Naive thymus-derived CD8-positive, alpha-beta T cell (primary cell): ENCODE measurements around the gene LRRC74A. TPM values are rescaled to one million over a fixed set of nuclear protein-coding genes. Genes with fewer than 3 reads are reported as not detected.
"Not testable (repeated sequence)": the region's sequence is repeated elsewhere in the genome, so short reads cannot be mapped to it uniquely, and the experiment has no call there.

Experiments used
- ATAC-seq, 2 donors: fragments of 150-1000 bp; cut with Tn5 transposase in 1 of 2; sonication (Bioruptor Pico), chemical (Tn5 transposase) in 1 of 2; 1 replicate in 1 of 2; 2 replicates in 1 of 2; pipeline ENCODE4 v1.10.0; 2021; ENCODE audit warnings: mild to moderate bottlenecking in 2 of 2, moderate library complexity in 2 of 2
- POLR2A ChIA-PET: fragments of 350-600 bp; sonication (Branson Sonifier 250); formaldehyde crosslinking; loops from one replicate; lab custom pipeline; 2021; ENCODE audit warnings: antibody characterized with exemption; lab: Charles Lee
- DNase-seq, 10 donors: peaks; one replicate each; pipeline versions ENCODE4 v3.0.0 to v3.0.0-alpha.2; 2020 to 2022
- H3K27ac Mint-ChIP-seq, 10 donors: one replicate each; pipeline ENCODE4 v1.8.0; 2020 to 2022; ENCODE audit warnings: mild to moderate bottlenecking in 10 of 10, mixed read lengths in 10 of 10, moderate library complexity in 4 of 10, inconsistent platforms in 1 of 10
- H3K27me3 Mint-ChIP-seq, 5 donors: one replicate each; pipeline ENCODE4 v1.8.0; 2021 to 2022; ENCODE audit warnings: mixed read lengths in 5 of 5
- H3K36me3 Mint-ChIP-seq, 3 donors: one replicate each; pipeline ENCODE4 v1.8.0; 2020 to 2022; ENCODE audit warnings: mixed read lengths in 3 of 3, mild to moderate bottlenecking in 2 of 3, inconsistent platforms in 1 of 3
- H3K4me1 Mint-ChIP-seq, 4 donors: one replicate each; pipeline ENCODE4 v1.8.0; 2021 to 2022; ENCODE audit warnings: mixed read lengths in 4 of 4
- H3K4me3 Mint-ChIP-seq, 10 donors: one replicate each; pipeline ENCODE4 v1.8.0; 2020 to 2022; ENCODE audit warnings: mild to moderate bottlenecking in 10 of 10, mixed read lengths in 10 of 10, moderate library complexity in 6 of 10, inconsistent platforms in 1 of 10
- H3K9me3 Mint-ChIP-seq, 9 donors: one replicate each; pipeline ENCODE4 v1.8.0; 2020 to 2022; ENCODE audit warnings: mixed read lengths in 9 of 9, mild to moderate bottlenecking in 3 of 9, inconsistent platforms in 1 of 9, moderate library complexity in 1 of 9
- polyA plus RNA-seq, 3 donors: library from polyadenylated mRNA; unstranded; fragments of 300-500 nt; fragmentation: Illumina TruSeq; gene quantifications; one replicate each; pipeline ENCODE4 v1.2.3, GENCODE V29; 2021
- total RNA-seq, 8 experiments: library from RNA in 2 of 8; stranded (reverse) in 2 of 8; gene quantifications; one replicate each; pipeline ENCODE4 v1.2.3 and lab custom pipeline; 2021 to 2026

LRRC74A gene
- total and polyA plus RNA-seq, 5 experiments from 2014 or later = 0.56 TPM; not detected in 4

DNA sequence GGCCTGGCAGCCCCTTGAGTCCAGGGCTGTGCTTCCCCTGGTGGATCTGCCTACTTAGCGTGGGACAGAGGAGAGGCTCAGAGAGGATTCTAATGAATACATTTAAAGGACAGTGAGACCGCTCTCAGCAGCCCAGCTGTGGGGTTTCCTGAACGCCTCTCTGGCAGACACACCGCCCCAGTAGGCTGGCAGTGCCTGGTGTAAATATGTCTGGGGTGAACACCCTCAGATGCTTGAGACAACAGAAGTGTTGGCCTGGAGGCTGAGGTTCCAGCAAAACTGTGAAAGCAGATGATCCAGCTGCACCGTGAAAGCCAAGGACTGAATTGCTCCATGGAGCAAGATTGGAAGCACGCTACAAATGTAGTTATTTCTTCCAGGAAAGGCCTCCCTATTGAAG, 55.1 kb downstream of the LRRC74A start:
- Mint-ChIP-seq H3K4me1 (peaks cover 2 to 9% (median 8%) of the 10 kb centered on the region in 4 donors), H3K36me3 (no peaks in the 10 kb centered on the region), H3K4me3 (no peak overlapping the region), H3K27me3 (no peaks in the 10 kb centered on the region), H3K27ac (peak overlapping the region in 1 of 10 donors; percentile 12), H3K9me3 (no peaks in the 10 kb centered on the region)
- POLR2A ChIA-PET = no interaction called here
- DNase-seq (no peak), ATAC-seq (no peak)

DNA sequence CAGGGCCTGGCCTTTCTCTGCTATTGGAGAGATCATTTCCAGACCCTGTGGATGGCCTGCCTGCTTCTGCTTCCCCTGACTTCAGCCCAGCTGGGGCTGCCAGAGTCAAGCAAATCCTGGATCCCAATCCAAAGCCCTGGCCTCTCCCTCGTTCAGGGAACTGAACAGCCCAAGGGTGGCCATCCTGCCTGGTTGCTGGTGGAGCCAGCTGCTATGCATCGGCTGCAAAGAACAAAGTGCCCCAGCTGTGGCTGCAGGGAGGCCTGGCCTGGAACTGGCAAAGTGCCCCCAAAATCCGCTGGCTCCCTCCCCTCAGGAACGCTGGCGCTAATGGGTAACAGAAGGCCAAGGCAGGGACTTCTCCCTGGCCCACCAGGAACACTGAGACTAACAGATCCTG, 56.4 kb downstream of the LRRC74A start:
- Mint-ChIP-seq H3K27me3 (no peaks in the 10 kb centered on the region), H3K27ac (no peak overlapping the region), H3K4me1 (peaks cover 2 to 9% (median 8%) of the 10 kb centered on the region in 4 donors), H3K4me3 (no peak overlapping the region), H3K9me3 (no peaks in the 10 kb centered on the region), H3K36me3 (no peaks in the 10 kb centered on the region)
- DNase-seq = no peak
- POLR2A ChIA-PET = interaction anchor here (0.6 kb wide), 1 partner anchor 43 kb away, joined by 5 read pairs; no protein-coding TSS in a partner anchor
- ATAC-seq = no peak

- no peaks in the 10 kb centered on the region for H3K27me3 Mint-ChIP-seq
- H3K4me1 Mint-ChIP-seq = peaks cover 3 to 9% (median 8%) of the 10 kb centered on the region in 4 donors
- no peak for ATAC-seq
- H3K27ac Mint-ChIP-seq = peak overlapping the region in 1 of 10 donors; percentile 70
- no peak overlapping the region for H3K4me3 Mint-ChIP-seq
- POLR2A ChIA-PET = no interaction called here
- no peak for DNase-seq
- H3K36me3 Mint-ChIP-seq = no peaks in the 10 kb centered on the region
- H3K9me3 Mint-ChIP-seq = no peaks in the 10 kb centered on the region
Measured at GRCh38 chr14:76883447-76883846, 57.2 kb downstream of the LRRC74A start.

- DNase-seq (no peak), ATAC-seq (no peak)
- Mint-ChIP-seq H3K27ac (no peak overlapping the region), H3K4me3 (no peak overlapping the region), H3K9me3 (no peaks in the 10 kb centered on the region), H3K4me1 (peaks cover 3 to 9% (median 8%) of the 10 kb centered on the region in 4 donors), H3K36me3 (no peaks in the 10 kb centered on the region), H3K27me3 (no peaks in the 10 kb centered on the region)
- POLR2A ChIA-PET = no interaction called here
Measured at GRCh38 chr14:76884394-76884793, 58.2 kb downstream of the LRRC74A start.

GRCh38 chr14:76884853-76885276, 58.7 kb downstream of the LRRC74A start:
- H3K9me3 Mint-ChIP-seq = no peaks in the 10 kb centered on the region
- DNase-seq = no peak
- no peak overlapping the region for H3K4me3 Mint-ChIP-seq
- H3K27me3 Mint-ChIP-seq = no peaks in the 10 kb centered on the region
- no peak for ATAC-seq
- H3K4me1 Mint-ChIP-seq = peaks cover 3 to 9% (median 8%) of the 10 kb centered on the region in 4 donors
- POLR2A ChIA-PET = no interaction called here
- no peak overlapping the region for H3K27ac Mint-ChIP-seq
- H3K36me3 Mint-ChIP-seq = no peaks in the 10 kb centered on the region

GRCh38 chr14:76887191-76887590, 61.0 kb downstream of the LRRC74A start:
- H3K27me3 Mint-ChIP-seq = no peaks in the 10 kb centered on the region
- no peak overlapping the region for H3K4me3 Mint-ChIP-seq
- ATAC-seq = no peak
- H3K27ac Mint-ChIP-seq = peak overlapping the region in 1 of 10 donors; percentile 60
- H3K4me1 Mint-ChIP-seq = peaks cover 3 to 9% (median 8%) of the 10 kb centered on the region in 4 donors
- H3K9me3 Mint-ChIP-seq = peaks cover 0 to under 1% (median 0%) of the 10 kb centered on the region in 9 donors
- DNase-seq = no peak
- H3K36me3 Mint-ChIP-seq = peaks cover 0 to 2% (median 0%) of the 10 kb centered on the region in 3 donors
- POLR2A ChIA-PET = interaction anchor here (0.5 to 0.6 kb wide), 2 partner anchors 15 to 16 kb away, joined by 3 to 5 read pairs; no protein-coding TSS in a partner anchor

- POLR2A ChIA-PET = no interaction called here
- Mint-ChIP-seq H3K9me3 (peaks cover 0 to 9% (median 3%) of the 10 kb centered on the region in 9 donors), H3K4me3 (no peak overlapping the region), H3K4me1 (peaks cover 0 to 3% (median 0%) of the 10 kb centered on the region in 4 donors), H3K36me3 (peaks cover 0 to 6% (median 4%) of the 10 kb centered on the region in 3 donors), H3K27ac (no peak overlapping the region), H3K27me3 (no peaks in the 10 kb centered on the region)
- DNase-seq = no peak
- no peak for ATAC-seq
Measured at GRCh38 chr14:76891391-76891790, 65.2 kb downstream of the LRRC74A start.

DNA sequence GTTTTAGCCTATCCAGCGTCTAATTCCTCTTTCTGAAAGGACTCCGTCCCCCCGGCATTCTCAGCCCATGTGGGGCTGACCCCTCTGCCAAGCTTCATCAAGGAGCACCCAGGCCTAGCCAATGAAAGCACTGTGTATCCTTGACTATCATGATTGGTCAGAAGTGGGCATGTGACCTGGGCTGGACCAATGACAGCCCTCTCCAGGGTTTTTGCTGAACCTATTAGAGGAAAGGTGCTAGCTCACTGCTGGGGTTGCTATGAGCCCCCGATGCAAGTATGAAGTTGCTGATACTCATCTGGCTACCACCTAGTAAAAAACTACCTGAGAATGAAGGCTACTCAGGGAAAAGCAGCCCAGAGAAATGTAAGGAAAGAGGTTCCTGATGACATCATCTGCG, 68.1 kb downstream of the LRRC74A start:
- H3K27ac Mint-ChIP-seq = no peak overlapping the region
- POLR2A ChIA-PET = no interaction called here
- H3K4me3 Mint-ChIP-seq = no peak overlapping the region
- H3K36me3 Mint-ChIP-seq = peaks cover 0 to 6% (median 4%) of the 10 kb centered on the region in 3 donors
- DNase-seq = no peak
- ATAC-seq = no peak
- H3K27me3 Mint-ChIP-seq = no peaks in the 10 kb centered on the region
- H3K9me3 Mint-ChIP-seq = peaks cover 0 to 9% (median 3%) of the 10 kb centered on the region in 9 donors
- no peaks in the 10 kb centered on the region for H3K4me1 Mint-ChIP-seq

- H3K36me3 Mint-ChIP-seq, H3K4me1 Mint-ChIP-seq, DNase-seq, ATAC-seq, H3K9me3 Mint-ChIP-seq, H3K27ac Mint-ChIP-seq, H3K4me3 Mint-ChIP-seq, POLR2A ChIA-PET, H3K27me3 Mint-ChIP-seq: not testable (repeated sequence)
Measured at GRCh38 chr14:76898006-76898405, 71.8 kb downstream of the LRRC74A start.

- POLR2A ChIA-PET = no interaction called here
- H3K36me3 Mint-ChIP-seq = no peaks in the 10 kb centered on the region
- no peak overlapping the region for H3K4me3 Mint-ChIP-seq
- peaks cover 7 to 21% (median 17%) of the 10 kb centered on the region in 4 donors for H3K4me1 Mint-ChIP-seq
- no peak for DNase-seq
- no peak for ATAC-seq
- H3K9me3 Mint-ChIP-seq = no peaks in the 10 kb centered on the region
- no peak overlapping the region for H3K27ac Mint-ChIP-seq
- peaks cover 0 to 3% (median 0%) of the 10 kb centered on the region in 5 donors for H3K27me3 Mint-ChIP-seq
Measured at GRCh38 chr14:76900682-76901081, 74.5 kb downstream of the LRRC74A start.

GRCh38 chr14:76901171-76902055, 75.2 kb downstream of the LRRC74A start:
- no peak for DNase-seq
- POLR2A ChIA-PET = no interaction called here
- no peak overlapping the region for H3K4me3 Mint-ChIP-seq
- no peaks in the 10 kb centered on the region for H3K36me3 Mint-ChIP-seq
- peaks cover 0 to 3% (median 0%) of the 10 kb centered on the region in 5 donors for H3K27me3 Mint-ChIP-seq
- H3K4me1 Mint-ChIP-seq = peaks cover 7 to 23% (median 18%) of the 10 kb centered on the region in 4 donors
- H3K9me3 Mint-ChIP-seq = no peaks in the 10 kb centered on the region
- no peak for ATAC-seq
- H3K27ac Mint-ChIP-seq = peak overlapping the region in 1 of 10 donors; percentile 23

- Mint-ChIP-seq H3K36me3 (no peaks in the 10 kb centered on the region), H3K4me3 (no peak overlapping the region), H3K4me1 (peaks cover 9 to 23% (median 19%) of the 10 kb centered on the region in 4 donors), H3K9me3 (no peaks in the 10 kb centered on the region), H3K27me3 (peaks cover 0 to 3% (median 0%) of the 10 kb centered on the region in 5 donors), H3K27ac (no peak overlapping the region)
- no peak for ATAC-seq
- no peak for DNase-seq
- POLR2A ChIA-PET = no interaction called here
Measured at GRCh38 chr14:76902591-76902990, 76.4 kb downstream of the LRRC74A start.

- peaks cover 0 to 3% (median 0%) of the 10 kb centered on the region in 5 donors for H3K27me3 Mint-ChIP-seq
- ATAC-seq = no peak
- peaks cover 16 to 31% (median 27%) of the 10 kb centered on the region in 4 donors for H3K4me1 Mint-ChIP-seq
- peak overlapping the region in 2 of 10 donors; percentile 66 to 70 for H3K4me3 Mint-ChIP-seq
- H3K36me3 Mint-ChIP-seq = no peaks in the 10 kb centered on the region
- peak overlapping the region in 8 of 10 donors; percentile 52 to 93 (median 78) for H3K27ac Mint-ChIP-seq
- H3K9me3 Mint-ChIP-seq = no peaks in the 10 kb centered on the region
- no peak for DNase-seq
- POLR2A ChIA-PET = interaction anchor here (0.6 to 1.7 kb wide), 6 partner anchors 15 to 417 kb away, joined by 3 to 8 read pairs (median 3); no protein-coding TSS in a partner anchor
Measured at GRCh38 chr14:76904100-76904739, 78.0 kb downstream of the LRRC74A start.
